KOPT-K1 (cell line): ENCODE data around the gene MYL6B.

Experiments used
- H3K27ac ChIP-seq: fragments of 200-600 bp; sonication (generic); 2 replicates; pipeline ENCODE4 v1.5.1; 2016; ENCODE audit warnings: antibody characterized with exemption, mild to moderate bottlenecking, low read depth, low read length; ENCODE audit not compliant: poor library complexity, severe bottlenecking
- H3K36me3 ChIP-seq: fragments of 200-600 bp; sonication (generic); 2 replicates; pipeline ENCODE4 v1.5.1; 2017; ENCODE audit warnings: antibody characterized with exemption, mild to moderate bottlenecking, low read length, moderate library complexity; ENCODE audit not compliant: insufficient read depth
- H3K9me3 ChIP-seq: fragments of 200-600 bp; sonication (generic); 2 replicates; pipeline ENCODE4 v1.5.1; 2017; ENCODE audit warnings: antibody characterized with exemption, low read length, mild to moderate bottlenecking; ENCODE audit not compliant: insufficient read depth, poor library complexity, severe bottlenecking

MYL6B gene

GRCh38 chr12:56130876-56131275 is 21.5 kb upstream of the MYL6B start:
- H3K9me3 ChIP-seq, result no peaks in the 10 kb centered on the region
- H3K36me3 ChIP-seq, result peaks cover 59% of the 10 kb centered on the region
- peak overlapping the region; percentile 77 for H3K27ac ChIP-seq

DNA sequence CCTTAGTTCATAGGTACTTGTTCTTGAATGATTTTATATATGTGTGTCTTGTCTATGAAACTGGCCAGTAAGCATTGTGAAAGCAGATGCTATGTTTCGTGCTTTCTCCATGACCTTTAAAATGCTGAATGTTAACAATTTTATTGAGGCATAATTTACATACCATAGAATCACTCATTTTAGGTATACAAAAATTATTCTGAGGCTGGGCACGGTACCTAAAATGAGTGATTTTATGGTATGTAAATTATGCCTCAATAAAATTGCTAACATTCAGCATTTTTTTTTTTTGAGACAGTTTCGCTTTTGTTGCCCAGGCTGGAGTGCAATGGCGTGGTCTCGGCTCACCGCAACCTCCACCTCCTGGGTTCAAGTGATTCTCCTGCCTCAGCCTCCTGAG is 17.5 kb upstream of the MYL6B start:
- Histone ChIP-seq H3K36me3 (peaks cover 99% of the 10 kb centered on the region), H3K9me3 (no peaks in the 10 kb centered on the region), H3K27ac (no peak overlapping the region)

- Histone ChIP-seq H3K36me3 (peaks cover 98% of the 10 kb centered on the region), H3K27ac (peak overlapping the region; percentile 16), H3K9me3 (no peaks in the 10 kb centered on the region)
These were observed 14.4 kb upstream of the MYL6B start for GRCh38 chr12:56137853-56138571.

- Histone ChIP-seq H3K27ac (no peak overlapping the region), H3K36me3 (peaks cover 82% of the 10 kb centered on the region)
These were observed 10.2 kb upstream of the MYL6B start for GRCh38 chr12:56141946-56142784.

DNA sequence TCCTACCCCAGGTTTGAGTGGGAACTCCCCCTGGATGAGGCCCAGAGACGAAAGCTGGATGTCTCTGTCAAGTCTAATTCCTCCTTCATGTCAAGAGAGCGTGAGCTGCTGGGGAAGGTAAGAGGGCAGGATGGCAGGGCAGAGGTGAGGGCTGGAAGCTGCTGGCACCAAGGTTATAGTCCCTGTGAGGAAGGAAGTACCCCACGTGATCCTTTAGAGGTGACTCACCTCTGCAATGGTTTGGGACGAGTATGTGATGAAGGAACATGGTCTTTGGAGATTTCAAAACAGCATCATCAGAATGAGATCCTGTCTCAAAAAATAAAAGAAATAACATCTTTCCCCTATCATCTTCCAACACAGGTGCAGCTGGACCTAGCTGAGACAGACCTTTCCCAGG is 9.2 kb upstream of the MYL6B start:
- H3K9me3 ChIP-seq, result no peaks in the 10 kb centered on the region
- no peak overlapping the region for H3K27ac ChIP-seq
- H3K36me3 ChIP-seq, result peaks cover 71% of the 10 kb centered on the region

More at GRCh38 chr12:56141946-56142784, 10.2 kb upstream of the MYL6B start:
- H3K9me3 ChIP-seq, result no peaks in the 10 kb centered on the region

GRCh38 chr12:56143870-56144269 is 8.5 kb upstream of the MYL6B start:
- H3K9me3 ChIP-seq, result no peaks in the 10 kb centered on the region
- no peak overlapping the region for H3K27ac ChIP-seq
- H3K36me3 ChIP-seq, result peaks cover 64% of the 10 kb centered on the region

DNA sequence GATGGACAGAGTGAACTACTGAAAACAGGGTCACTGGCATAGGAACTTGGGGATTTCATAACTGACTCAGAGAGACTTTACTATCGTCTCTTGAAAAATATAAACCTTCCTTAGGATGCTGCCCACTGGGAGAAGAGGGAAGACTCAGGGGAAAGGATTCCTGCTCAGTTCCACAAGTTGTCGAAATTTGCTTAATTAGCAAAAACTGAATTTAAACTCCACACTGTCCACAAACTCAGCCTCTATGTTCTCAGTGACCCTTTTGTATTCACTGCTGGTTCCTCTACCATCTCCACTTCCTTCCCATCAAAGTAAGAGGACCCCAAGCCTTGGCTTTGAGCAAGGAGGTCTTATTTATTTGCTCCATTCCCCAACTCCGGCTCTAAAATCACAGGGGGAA is 7.2 kb upstream of the MYL6B start:
- no peaks in the 10 kb centered on the region for H3K9me3 ChIP-seq
- H3K36me3 ChIP-seq, result peaks cover 51% of the 10 kb centered on the region
- no peak overlapping the region for H3K27ac ChIP-seq

- Histone ChIP-seq H3K36me3 (peaks cover 37% of the 10 kb centered on the region), H3K9me3 (no peaks in the 10 kb centered on the region), H3K27ac (no peak overlapping the region)
These were observed 5.6 kb upstream of the MYL6B start for GRCh38 chr12:56146492-56147460.

- Histone ChIP-seq H3K27ac (no peak overlapping the region), H3K36me3 (peaks cover 16% of the 10 kb centered on the region; the same call in 1 of the 2 replicates), H3K9me3 (no peaks in the 10 kb centered on the region)
These were observed 1.8 kb upstream of the MYL6B start for GRCh38 chr12:56150563-56150962.

DNA sequence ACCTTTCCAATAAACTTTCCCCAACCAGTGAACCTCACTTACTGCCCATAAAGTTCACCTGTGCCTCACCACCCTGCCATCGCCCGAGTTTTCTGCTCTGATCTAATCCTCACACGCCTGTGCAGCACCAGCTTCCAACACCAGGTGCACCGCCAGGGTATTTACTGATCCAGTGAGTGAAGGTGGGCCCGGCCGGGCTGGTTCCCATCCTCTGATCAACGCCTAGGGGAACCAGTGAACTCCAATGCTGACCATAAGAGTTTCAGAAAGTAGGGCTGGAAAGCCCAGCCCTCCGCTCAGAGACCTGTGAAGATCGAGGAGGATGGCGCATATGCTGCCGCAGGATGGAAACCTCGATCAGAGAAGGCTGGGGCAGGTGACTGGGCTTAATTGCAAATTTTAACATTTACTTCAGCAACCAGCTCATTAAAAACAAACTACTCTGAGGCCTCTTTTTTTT is 685 bp upstream of the MYL6B start:
- Histone ChIP-seq H3K9me3 (no peaks in the 10 kb centered on the region), H3K36me3 (peaks cover 23% of the 10 kb centered on the region), H3K27ac (peak overlapping the region; percentile 92)

- H3K27ac ChIP-seq, result peak overlapping the region; percentile 92
- H3K36me3 ChIP-seq, result peaks cover 23% of the 10 kb centered on the region
These were observed 630 bp downstream of the MYL6B start for GRCh38 chr12:56152756-56153677.

GRCh38 chr12:56153678-56154065 is 1.3 kb downstream of the MYL6B start:
- H3K27ac ChIP-seq, result peak overlapping the region; percentile 92
- H3K9me3 ChIP-seq, result no peaks in the 10 kb centered on the region
- H3K36me3 ChIP-seq, result peaks cover 23% of the 10 kb centered on the region

More at GRCh38 chr12:56152756-56153677, 630 bp downstream of the MYL6B start:
- H3K9me3 ChIP-seq, result no peaks in the 10 kb centered on the region

DNA sequence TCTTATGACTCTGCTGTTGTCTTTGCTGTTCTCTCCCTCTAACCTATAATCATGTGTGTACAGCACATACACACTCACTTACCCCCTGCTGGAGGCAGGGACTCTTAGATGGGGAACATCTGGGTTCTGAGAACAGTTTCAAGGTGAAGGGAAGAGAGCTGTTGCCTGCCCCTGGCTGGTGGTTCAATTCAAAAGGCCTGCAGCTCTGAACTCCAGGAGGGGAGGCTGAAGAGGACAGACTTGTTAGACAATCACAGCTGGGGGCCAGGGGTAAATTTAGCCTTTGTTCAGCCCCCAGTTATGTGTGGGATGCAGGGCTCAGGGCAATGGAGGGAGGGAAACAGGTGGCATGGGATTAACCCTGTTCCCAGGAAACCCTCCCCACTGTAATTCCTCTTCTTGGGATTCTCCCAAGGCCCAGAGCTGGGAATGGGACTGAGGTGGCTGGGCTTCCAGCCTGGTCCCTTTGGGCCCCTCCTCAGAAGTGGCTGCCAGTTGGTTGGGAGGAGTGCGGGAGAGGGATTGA is 1.9 kb downstream of the MYL6B start:
- H3K9me3 ChIP-seq, result no peaks in the 10 kb centered on the region
- no peak overlapping the region for H3K27ac ChIP-seq
- peaks cover 26% of the 10 kb centered on the region for H3K36me3 ChIP-seq

- Histone ChIP-seq H3K9me3 (no peaks in the 10 kb centered on the region), H3K27ac (no peak overlapping the region), H3K36me3 (peaks cover 31% of the 10 kb centered on the region)
These were observed 2.4 kb downstream of the MYL6B start for GRCh38 chr12:56154818-56155217.
